ENCODE data around the gene CUL9.

Gene CUL9

GRCh38 chr6:43202451-43202850, 20.5 kb downstream of the CUL9 start:
- no peak for DNase-seq

- DNase-seq = no peak
These were observed 21.2 kb downstream of the CUL9 start for GRCh38 chr6:43203029-43203717.

- no peak for DNase-seq
These were observed 21.7 kb downstream of the CUL9 start for GRCh38 chr6:43203718-43204095.

GRCh38 chr6:43204271-43205105, 22.5 kb downstream of the CUL9 start:
- DNase-seq = no peak

GRCh38 chr6:43205849-43206248, 23.9 kb downstream of the CUL9 start:
- no peak for DNase-seq

- DNase-seq = no peak
These were observed 25.3 kb downstream of the CUL9 start for GRCh38 chr6:43207286-43207685.

- no peak for DNase-seq
These were observed 30.0 kb downstream of the CUL9 start for GRCh38 chr6:43211955-43212354.

- DNase-seq = no peak
These were observed 31.4 kb downstream of the CUL9 start for GRCh38 chr6:43213431-43213830.

- no peak for DNase-seq
These were observed 33.1 kb downstream of the CUL9 start for GRCh38 chr6:43215066-43215465.

- DNase-seq = peak; percentile 38
These were observed 34.2 kb downstream of the CUL9 start for GRCh38 chr6:43216200-43216599.

- no peak for DNase-seq
These were observed 35.4 kb downstream of the CUL9 start for GRCh38 chr6:43217351-43217750.

- no peak for DNase-seq
These were observed 37.1 kb downstream of the CUL9 start for GRCh38 chr6:43219119-43219518.

- DNase-seq = no peak
These were observed 37.8 kb downstream of the CUL9 start for GRCh38 chr6:43219814-43220213.

- no peak for DNase-seq
These were observed 38.5 kb downstream of the CUL9 start for GRCh38 chr6:43220439-43220951.

- DNase-seq = no peak
These were observed 39.3 kb downstream of the CUL9 start for GRCh38 chr6:43221046-43221972.

GRCh38 chr6:43222418-43223059, 40.5 kb downstream of the CUL9 start:
- DNase-seq = no peak

- DNase-seq = no peak
These were observed 41.2 kb downstream of the CUL9 start for GRCh38 chr6:43223175-43223574.

- no peak for DNase-seq
These were observed 44.3 kb downstream of the CUL9 start for GRCh38 chr6:43226192-43226851.

- DNase-seq = no peak
These were observed 47.2 kb downstream of the CUL9 start, which contains the start of gene DNPH1 for GRCh38 chr6:43228951-43229802. Gene DNPH1 (minus strand): TSS chr6:43229481. CDS start chr6:43229456, 25 bp downstream.

GRCh38 chr6:43229803-43230620, 48.0 kb downstream of the CUL9 start:
- no peak for DNase-seq
